ENCODE results near the gene KCNT1. TPM values are rescaled to one million over a fixed set of nuclear protein-coding genes. Genes with fewer than 3 reads are reported as not detected.

The KCNT1 gene
- total RNA-seq, 2 donors from 2014 or later, result 0.08 TPM; not detected in 1

DNA sequence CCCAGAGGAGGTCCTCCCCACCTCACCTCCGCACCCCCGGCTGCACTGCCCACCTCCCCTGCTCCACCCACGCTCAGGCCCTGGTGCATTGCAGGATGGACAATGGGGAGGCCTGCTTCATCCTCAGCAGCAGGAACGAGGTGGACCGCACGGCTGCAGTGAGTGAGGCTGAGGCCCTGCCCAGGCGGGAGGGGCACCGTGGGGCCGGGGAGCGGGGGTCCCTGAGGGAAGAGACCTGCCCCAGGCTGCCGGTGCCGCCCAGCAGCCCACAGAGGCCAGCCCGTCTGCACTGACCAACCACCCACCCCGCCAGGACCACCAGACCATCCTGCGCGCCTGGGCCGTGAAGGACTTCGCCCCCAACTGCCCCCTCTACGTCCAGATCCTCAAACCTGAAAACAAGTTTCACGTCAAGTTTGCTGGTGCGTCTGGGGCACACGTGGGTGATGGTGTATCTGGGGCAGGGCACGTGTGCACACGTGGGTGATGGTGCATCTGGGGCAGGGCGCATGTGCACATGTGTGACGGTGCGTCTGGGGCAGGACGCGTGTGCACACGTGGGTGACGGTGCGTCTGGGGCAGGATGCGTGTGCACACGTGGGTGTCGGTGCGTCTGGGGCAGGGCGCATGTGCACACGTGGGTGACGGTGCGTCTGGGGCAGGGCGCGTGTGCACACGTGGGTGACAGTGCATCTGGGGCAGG is 66.7 kb downstream of the KCNT1 start:
- H3K27ac ChIP-seq, result no peak overlapping the region
- H3K4me1 ChIP-seq, result no peaks in the 10 kb centered on the region
- H3K9me3 ChIP-seq, result no peaks in the 10 kb centered on the region
- intact Hi-C loops (cut with DNase I), result no loop called here
- no peak overlapping the region for H3K9ac ChIP-seq (ENCODE audit: low read depth in 2 of 2, low read length in 2 of 2)
- H3K27me3 ChIP-seq, result no peaks in the 10 kb centered on the region
- H3K36me3 ChIP-seq, result no peaks in the 10 kb centered on the region
- H3K4me3 ChIP-seq, result no peak overlapping the region
- DNase-seq, result no peak
- TF ChIP-seq, protein P1, sequence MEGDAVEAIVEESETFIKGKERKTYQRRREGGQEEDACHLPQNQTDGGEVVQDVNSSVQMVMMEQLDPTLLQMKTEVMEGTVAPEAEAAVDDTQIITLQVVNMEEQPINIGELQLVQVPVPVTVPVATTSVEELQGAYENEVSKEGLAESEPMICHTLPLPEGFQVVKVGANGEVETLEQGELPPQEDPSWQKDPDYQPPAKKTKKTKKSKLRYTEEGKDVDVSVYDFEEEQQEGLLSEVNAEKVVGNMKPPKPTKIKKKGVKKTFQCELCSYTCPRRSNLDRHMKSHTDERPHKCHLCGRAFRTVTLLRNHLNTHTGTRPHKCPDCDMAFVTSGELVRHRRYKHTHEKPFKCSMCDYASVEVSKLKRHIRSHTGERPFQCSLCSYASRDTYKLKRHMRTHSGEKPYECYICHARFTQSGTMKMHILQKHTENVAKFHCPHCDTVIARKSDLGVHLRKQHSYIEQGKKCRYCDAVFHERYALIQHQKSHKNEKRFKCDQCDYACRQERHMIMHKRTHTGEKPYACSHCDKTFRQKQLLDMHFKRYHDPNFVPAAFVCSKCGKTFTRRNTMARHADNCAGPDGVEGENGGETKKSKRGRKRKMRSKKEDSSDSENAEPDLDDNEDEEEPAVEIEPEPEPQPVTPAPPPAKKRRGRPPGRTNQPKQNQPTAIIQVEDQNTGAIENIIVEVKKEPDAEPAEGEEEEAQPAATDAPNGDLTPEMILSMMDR (IDR thresholded peaks at IDR 0.05), result no peak

DNA sequence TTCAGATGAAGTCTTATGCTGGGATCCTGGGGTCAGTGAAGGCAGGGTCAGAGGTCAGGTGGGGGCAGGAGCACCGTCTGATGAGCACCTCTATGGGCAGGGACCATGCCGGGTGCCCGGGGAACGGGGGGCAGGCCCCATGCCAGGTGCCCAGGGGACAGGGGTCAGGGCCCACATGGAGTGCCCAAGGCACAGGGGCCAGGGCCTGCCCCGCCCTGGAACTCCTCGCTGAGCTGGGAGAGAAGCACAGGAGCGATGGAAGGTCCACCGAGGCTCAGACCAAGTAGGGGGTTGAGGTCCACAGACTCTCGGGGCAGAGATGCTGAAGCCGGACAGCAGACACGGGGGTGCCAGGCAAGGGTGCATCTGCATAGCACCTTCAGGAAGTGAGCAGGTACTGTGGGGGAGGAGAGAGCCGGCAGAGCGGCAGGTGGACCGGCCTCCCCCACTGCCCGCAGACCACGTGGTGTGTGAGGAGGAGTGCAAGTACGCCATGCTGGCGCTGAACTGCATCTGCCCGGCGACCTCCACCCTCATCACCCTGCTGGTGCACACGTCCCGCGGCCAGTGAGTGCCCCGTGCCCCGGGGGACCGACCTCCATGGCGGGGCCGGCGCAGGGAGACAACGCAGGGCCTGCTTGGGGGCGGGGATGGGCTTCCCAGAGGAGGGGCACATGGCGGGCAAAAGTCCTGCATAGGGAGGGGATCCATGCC is 67.7 kb downstream of the KCNT1 start:
- no peaks in the 10 kb centered on the region for H3K4me1 ChIP-seq
- TF ChIP-seq, protein P1 (IDR thresholded peaks at IDR 0.05), result no peak
- no peak for DNase-seq
- intact Hi-C loops (cut with DNase I), result no loop called here
- H3K27ac ChIP-seq, result no peak overlapping the region
- H3K36me3 ChIP-seq, result no peaks in the 10 kb centered on the region
- no peaks in the 10 kb centered on the region for H3K9me3 ChIP-seq
- no peak overlapping the region for H3K9ac ChIP-seq (ENCODE audit: low read depth in 2 of 2, low read length in 2 of 2)
- H3K27me3 ChIP-seq, result no peaks in the 10 kb centered on the region
- no peak overlapping the region for H3K4me3 ChIP-seq

DNA sequence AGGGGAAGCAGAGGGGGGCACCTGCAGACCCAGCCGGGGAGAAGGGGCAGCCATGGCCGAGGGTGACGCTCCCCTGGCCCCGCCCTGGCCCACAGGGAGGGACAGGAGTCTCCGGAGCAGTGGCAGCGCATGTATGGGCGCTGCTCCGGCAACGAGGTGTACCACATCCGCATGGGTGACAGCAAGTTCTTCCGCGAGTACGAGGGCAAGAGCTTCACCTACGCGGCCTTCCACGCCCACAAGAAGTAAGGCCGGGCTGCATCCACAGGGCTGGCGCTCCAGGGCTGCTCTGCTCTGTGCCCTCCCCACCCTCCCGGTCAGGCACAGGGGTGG is 68.2 kb downstream of the KCNT1 start:
- Histone ChIP-seq H3K36me3 (no peaks in the 10 kb centered on the region), H3K4me1 (no peaks in the 10 kb centered on the region), H3K9ac (ENCODE audit: low read depth in 2 of 2, low read length in 2 of 2) (no peak overlapping the region), H3K27me3 (no peaks in the 10 kb centered on the region), H3K27ac (no peak overlapping the region), H3K4me3 (no peak overlapping the region), H3K9me3 (no peaks in the 10 kb centered on the region)
- no peak for DNase-seq
- intact Hi-C loops (cut with DNase I), result no loop called here
- TF ChIP-seq, protein P1 (IDR thresholded peaks at IDR 0.05), result no peak

DNA sequence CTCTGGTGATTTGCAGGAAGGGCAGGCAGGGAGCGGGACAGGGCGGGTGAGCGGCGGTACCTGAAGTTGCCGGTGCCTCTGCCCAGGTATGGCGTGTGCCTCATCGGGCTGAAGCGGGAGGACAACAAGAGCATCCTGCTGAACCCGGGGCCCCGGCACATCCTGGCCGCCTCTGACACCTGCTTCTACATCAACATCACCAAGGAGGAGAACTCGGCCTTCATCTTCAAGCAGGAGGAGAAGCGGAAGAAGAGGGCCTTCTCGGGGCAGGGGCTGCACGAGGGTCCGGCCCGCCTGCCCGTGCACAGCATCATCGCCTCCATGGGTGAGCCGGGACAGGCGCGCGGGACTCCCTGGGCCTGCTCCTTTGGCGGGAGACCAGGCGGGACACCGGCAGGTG is 68.8 kb downstream of the KCNT1 start:
- no peak overlapping the region for H3K9ac ChIP-seq (ENCODE audit: low read depth in 2 of 2, low read length in 2 of 2)
- TF ChIP-seq, protein P1 (IDR thresholded peaks at IDR 0.05), result no peak
- no peak for DNase-seq

DNA sequence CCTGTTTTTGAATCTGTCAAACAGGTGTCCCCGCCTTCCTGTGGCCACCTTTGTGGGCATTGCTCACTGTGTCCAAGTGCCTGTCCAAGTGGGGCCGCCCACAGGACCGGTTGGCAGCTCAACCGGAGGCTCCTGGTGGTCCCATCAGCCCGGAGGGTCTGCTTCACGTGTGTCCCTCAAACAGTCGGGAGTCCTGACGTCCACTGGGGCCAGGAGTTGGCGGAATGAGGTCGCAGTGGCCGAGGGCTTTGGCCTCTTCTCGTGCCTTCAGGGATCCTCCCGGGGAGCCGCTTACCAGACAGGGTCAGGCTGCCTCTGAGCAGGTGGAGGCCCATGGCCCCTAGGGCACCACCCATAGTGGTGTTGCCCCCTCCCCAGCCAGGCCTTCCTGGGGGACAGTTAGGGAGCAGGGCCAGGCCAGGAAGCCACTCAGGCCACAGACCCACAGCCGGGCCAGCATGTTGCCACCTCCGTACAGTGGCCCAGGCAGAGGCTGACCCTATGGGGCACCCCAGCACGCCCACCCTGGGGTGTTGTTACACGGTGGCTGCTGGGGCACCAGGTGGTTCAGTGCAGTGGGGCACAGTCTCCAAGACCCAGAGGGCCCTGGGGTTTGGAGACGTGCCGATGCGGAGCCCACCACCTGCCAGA is 69.5 kb downstream of the KCNT1 start:
- H3K27ac ChIP-seq, result no peak overlapping the region
- H3K27me3 ChIP-seq, result no peaks in the 10 kb centered on the region
- H3K4me1 ChIP-seq, result no peaks in the 10 kb centered on the region
- no peak overlapping the region for H3K9ac ChIP-seq (ENCODE audit: low read depth in 2 of 2, low read length in 2 of 2)
- no peak overlapping the region for H3K4me3 ChIP-seq
- TF ChIP-seq, protein P1 (IDR thresholded peaks at IDR 0.05), result no peak
- DNase-seq, result no peak
- intact Hi-C loops (cut with DNase I), result no loop called here
- no peaks in the 10 kb centered on the region for H3K36me3 ChIP-seq
- H3K9me3 ChIP-seq, result no peaks in the 10 kb centered on the region

More for the DNA sequence above, 68.8 kb downstream of the KCNT1 start:
- intact Hi-C loops (cut with DNase I), result no loop called here
- Histone ChIP-seq H3K4me3 (no peak overlapping the region), H3K4me1 (no peaks in the 10 kb centered on the region), H3K9me3 (no peaks in the 10 kb centered on the region), H3K36me3 (no peaks in the 10 kb centered on the region), H3K27me3 (no peaks in the 10 kb centered on the region), H3K27ac (no peak overlapping the region)

Measured in colonic mucosa (tissue), 4 donors.